HG02852 (cell line): ENCODE data around the gene GMIP.

Experiments used
- ATAC-seq: cut with Tn5 transposase; IDR thresholded peaks from one replicate; pipeline ENCODE4 v1.9.1; 2021; ENCODE audit warnings: mild to moderate bottlenecking, moderate library complexity; ENCODE audit not compliant: unreplicated experiment

GMIP gene

GRCh38 chr19:19579533-19580361 is 63.7 kb downstream of the GMIP start:
- ATAC-seq = no peak
